Ascending aorta (tissue), 2 donors: Measurements from ENCODE around the gene AP2A2. TPM values are rescaled to one million over a fixed set of nuclear protein-coding genes. Genes with fewer than 3 reads are reported as not detected.

ENCODE experiments used
- DNase-seq, 2 donors: peaks; one replicate each; pipeline ENCODE4 v3.0.0-alpha.2; 2019; ENCODE audit warnings: low spot score in 2 of 2
- H3K27ac ChIP-seq, 2 donors: fragments of 200-600 bp; sonication (generic); one replicate each; pipeline ENCODE4 v1.5.1; 2016 to 2017; ENCODE audit warnings: mild to moderate bottlenecking in 1 of 2
- H3K27me3 ChIP-seq: fragments of 200-600 bp; sonication (generic); one replicate; pipeline ENCODE4 v1.5.1; 2017
- H3K36me3 ChIP-seq, 2 donors: fragments of 200-600 bp; sonication (generic); one replicate each; pipeline ENCODE4 v1.5.1; 2016
- H3K4me1 ChIP-seq, 2 donors: fragments of 200-600 bp; sonication (generic); one replicate each; pipeline ENCODE4 v1.5.1; 2016 to 2017; ENCODE audit warnings: mild to moderate bottlenecking in 1 of 2
- H3K4me3 ChIP-seq, 2 donors: fragments of 200-600 bp; sonication (generic); one replicate each; pipeline ENCODE4 v1.5.1; 2016 to 2017; ENCODE audit warnings: mild to moderate bottlenecking in 1 of 2
- H3K9me3 ChIP-seq, 2 donors: fragments of 200-600 bp; sonication (generic); one replicate each; pipeline ENCODE4 v1.5.1; 2016
- intact Hi-C: fragments of 100-400 bp; cut with DNase I; formaldehyde crosslinking; loops from one replicate; pipeline ENCODE4 v1.15.1; 2023
- total RNA-seq: library from RNA; depleted of rRNA; stranded (reverse); fragments of >200 nt; gene quantifications from one replicate; pipeline ENCODE4 v1.1.0, GENCODE V29; 2016
- TF ChIP-seq, protein P1 (sequence below), 3 experiments: fragments of 200-600 bp in 2 of 3; fragments of 450-650 bp in 1 of 3; sonication (generic) in 2 of 3; IDR thresholded peaks; one replicate each; pipeline ENCODE4 v1.5.1; 2016 to 2019; ENCODE audit warnings: antibody characterized with exemption in 3 of 3, mild to moderate bottlenecking in 1 of 3, moderate library complexity in 1 of 3

The AP2A2 gene
- total RNA-seq, 1 donor from 2014 or later: 118 TPM

DNA sequence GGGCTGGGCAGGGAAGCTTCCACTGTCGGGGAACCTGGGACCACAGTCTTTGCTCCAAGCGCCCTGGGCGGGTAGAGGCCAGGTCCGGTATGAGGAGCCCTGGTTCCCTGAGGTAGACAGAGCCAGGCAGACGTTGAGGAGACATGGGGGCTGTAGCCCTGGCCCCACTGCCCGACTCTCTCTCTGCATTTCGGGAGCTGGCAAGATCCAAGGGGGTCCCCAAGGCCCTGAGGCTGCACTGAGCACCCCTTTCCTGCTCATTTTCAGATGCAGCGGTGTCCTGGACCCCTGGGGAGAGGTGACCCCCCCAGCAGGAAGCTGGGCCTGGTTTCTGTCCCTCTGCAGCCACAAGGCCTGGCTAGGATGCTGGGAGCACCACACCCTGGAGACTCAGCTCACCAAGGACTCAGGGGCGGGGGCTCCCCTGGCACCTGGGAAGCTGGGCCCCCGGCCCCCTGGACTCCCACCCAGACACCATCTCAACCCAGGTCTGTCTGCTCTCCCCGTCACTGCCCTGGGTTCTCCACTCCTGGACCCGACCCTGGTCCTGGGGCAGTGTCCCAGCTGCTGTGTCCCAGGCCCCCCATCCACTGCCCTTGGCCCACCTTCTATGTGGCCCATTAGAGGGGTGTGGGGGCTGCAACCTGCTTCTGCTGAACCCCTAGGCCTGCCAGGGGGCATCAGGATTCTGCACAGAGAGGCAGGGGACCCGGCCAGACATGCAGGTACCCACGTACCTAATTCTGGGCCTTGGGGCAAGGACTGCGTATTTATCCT, 125.9 kb downstream of the AP2A2 start:
- no peaks in the 10 kb centered on the region for H3K36me3 ChIP-seq
- TF ChIP-seq, protein P1, sequence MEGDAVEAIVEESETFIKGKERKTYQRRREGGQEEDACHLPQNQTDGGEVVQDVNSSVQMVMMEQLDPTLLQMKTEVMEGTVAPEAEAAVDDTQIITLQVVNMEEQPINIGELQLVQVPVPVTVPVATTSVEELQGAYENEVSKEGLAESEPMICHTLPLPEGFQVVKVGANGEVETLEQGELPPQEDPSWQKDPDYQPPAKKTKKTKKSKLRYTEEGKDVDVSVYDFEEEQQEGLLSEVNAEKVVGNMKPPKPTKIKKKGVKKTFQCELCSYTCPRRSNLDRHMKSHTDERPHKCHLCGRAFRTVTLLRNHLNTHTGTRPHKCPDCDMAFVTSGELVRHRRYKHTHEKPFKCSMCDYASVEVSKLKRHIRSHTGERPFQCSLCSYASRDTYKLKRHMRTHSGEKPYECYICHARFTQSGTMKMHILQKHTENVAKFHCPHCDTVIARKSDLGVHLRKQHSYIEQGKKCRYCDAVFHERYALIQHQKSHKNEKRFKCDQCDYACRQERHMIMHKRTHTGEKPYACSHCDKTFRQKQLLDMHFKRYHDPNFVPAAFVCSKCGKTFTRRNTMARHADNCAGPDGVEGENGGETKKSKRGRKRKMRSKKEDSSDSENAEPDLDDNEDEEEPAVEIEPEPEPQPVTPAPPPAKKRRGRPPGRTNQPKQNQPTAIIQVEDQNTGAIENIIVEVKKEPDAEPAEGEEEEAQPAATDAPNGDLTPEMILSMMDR (IDR thresholded peaks at IDR 0.05): no peak
- peaks cover 16% of the 10 kb centered on the region for H3K27me3 ChIP-seq
- H3K4me1 ChIP-seq: no peaks in the 10 kb centered on the region
- no peak overlapping the region for H3K4me3 ChIP-seq
- intact Hi-C loops: loop anchor here (1.0 kb wide), 1 partner anchor 203 kb away; no protein-coding TSS in a partner anchor
- DNase-seq: no peak
- no peak overlapping the region for H3K27ac ChIP-seq
- no peaks in the 10 kb centered on the region for H3K9me3 ChIP-seq

DNA sequence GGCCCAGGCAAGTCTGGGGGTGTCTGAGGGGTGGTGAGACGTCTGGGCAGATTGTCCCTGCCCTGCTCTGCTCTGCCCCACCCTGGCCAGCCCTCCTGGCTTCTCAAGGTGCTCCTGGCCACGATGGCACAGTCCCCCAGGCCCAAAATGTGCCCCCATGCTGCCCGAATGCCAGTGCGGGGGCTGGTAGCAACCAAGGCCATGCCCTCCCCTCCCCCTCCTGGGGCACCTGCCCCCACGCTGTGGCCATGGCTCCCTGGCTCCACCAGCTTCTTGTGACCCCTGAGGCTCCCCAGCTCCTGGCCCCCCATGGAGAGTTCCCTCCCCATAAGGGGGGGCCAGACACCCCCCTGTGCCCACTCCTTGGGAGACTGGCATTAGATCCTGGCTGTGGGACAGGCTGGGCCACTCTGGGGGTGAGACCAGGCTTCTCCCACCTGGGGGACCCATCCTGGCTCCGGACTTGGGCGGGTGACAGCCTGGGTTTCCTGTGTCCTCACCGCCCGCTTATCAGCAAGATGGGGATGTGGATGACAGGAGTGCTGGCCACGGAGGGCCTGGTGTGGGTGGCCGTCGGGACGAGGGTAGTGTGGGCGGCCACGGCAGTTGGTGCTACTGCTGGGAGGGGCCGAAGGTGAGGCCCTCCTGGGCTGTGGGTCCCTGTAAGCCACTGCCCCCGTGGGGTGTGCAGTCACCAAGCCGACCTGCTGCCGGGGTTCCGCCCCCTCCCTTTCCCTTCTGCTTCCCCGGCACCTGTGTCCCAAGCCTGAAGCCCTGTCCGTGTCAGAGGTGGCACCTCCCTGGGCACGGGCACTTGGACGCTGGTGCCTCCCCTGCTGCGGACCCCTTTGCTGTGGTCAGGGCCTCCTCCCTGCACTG, 126.7 kb downstream of the AP2A2 start:
- Histone ChIP-seq H3K4me1 (no peaks in the 10 kb centered on the region), H3K27me3 (peaks cover 16% of the 10 kb centered on the region), H3K36me3 (no peaks in the 10 kb centered on the region), H3K9me3 (no peaks in the 10 kb centered on the region), H3K27ac (no peak overlapping the region), H3K4me3 (no peak overlapping the region)
- intact Hi-C loops: no loop called here
- no peak for DNase-seq
- TF ChIP-seq, protein P1 (IDR thresholded peaks at IDR 0.05): no peak

DNA sequence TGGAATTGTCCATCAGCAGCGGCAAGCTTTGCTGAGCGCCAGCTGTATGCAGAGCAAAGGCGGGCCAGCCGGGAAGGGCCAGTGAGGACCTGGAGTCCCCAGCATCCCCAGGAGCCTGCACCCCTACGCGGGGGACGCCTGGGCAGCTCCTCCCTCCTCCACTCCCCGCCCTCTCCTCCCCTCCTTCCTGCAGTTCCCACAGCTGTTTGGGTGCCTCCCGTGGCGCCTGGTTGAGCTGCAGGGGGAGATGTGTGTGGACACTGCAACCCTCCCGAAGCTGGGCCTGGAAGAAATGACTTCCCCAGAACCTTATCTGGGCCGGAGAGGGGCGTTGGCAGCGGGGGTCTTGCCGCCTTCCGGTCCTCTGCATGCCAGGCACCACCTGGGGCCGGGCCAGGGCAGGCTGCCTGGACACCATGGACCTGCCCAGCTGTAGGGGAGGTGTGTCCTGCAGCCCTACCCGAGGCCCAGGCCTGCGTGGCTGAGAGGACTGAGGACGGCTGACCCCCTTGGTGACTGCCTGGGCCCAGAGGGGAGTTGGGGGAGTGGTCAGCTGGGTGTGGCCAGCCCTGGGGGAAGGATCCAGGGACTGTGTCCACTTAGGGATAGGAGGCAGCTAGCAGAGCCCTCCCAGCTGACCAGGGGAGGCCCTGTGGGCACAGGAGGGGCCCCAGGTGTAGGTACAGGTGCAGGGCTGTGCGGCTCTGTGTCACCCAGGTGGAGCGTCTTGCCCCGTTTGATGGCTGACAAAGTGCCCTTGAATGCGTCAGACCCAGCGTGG, 127.6 kb downstream of the AP2A2 start:
- no peaks in the 10 kb centered on the region for H3K4me1 ChIP-seq
- DNase-seq: no peak
- no peak overlapping the region for H3K27ac ChIP-seq
- H3K36me3 ChIP-seq: no peaks in the 10 kb centered on the region
- no peaks in the 10 kb centered on the region for H3K9me3 ChIP-seq
- no peak overlapping the region for H3K4me3 ChIP-seq
- intact Hi-C loops: no loop called here
- H3K27me3 ChIP-seq: peaks cover 16% of the 10 kb centered on the region
- TF ChIP-seq, protein P1 (IDR thresholded peaks at IDR 0.05): no peak

DNA sequence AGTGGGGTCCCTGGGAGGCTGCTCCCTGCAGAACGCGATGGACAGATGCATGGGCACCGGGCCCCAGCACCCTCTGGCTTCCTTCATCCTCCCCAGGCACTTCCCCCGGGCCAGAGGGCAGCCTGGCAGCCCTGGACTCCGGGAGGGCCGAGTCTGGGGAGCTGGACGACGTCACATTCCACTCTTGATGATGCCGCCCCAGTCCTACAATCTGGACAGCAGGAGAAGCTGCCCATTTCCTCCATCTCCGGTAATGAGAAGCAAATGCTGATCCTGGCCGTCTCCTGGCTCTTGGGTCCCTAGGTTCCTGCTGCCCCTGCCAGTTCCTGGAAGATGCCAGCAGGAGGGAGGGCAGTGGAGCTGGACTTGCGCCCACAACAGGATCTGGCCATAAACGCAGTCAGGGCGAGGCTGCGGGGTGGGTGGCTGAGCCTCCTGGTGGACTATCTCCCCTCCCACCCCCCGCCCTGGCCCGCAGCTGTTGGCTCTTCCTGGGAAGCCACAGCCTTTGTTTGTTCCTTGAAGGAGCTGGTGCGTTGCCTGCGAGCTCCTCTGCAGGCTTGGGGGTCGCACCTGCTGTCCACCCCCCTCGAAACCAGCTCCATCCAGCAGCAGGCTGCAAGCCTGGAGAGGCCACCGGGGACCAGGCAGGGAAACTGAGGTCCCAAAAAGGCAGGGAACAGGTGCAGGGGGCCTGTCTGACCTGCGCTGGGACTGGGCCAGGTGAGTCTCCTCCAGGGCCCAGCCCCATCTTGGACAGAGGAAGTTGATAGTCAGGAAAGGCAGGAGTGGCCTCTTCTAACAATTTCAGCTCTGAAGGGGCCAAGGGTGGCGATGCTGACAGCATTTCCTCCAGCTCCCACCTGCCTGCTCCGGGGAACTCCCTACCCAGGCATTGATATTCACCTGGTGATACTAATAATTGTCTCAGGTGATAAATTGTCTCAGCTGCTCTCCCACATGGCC, 128.8 kb downstream of the AP2A2 start:
- TF ChIP-seq, protein P1 (IDR thresholded peaks at IDR 0.05): no peak
- H3K9me3 ChIP-seq: no peaks in the 10 kb centered on the region
- no peak for DNase-seq
- intact Hi-C loops: no loop called here
- no peaks in the 10 kb centered on the region for H3K36me3 ChIP-seq
- peaks cover 16% of the 10 kb centered on the region for H3K27me3 ChIP-seq
- H3K27ac ChIP-seq: no peak overlapping the region
- no peak overlapping the region for H3K4me3 ChIP-seq
- no peaks in the 10 kb centered on the region for H3K4me1 ChIP-seq
